K562 (cell line): ENCODE measurements around the gene ENKD1. TPM values are rescaled to one million over a fixed set of nuclear protein-coding genes. Genes with fewer than 3 reads are reported as not detected.

Experiments used
- ATAC-seq: fragments of 200-7000 bp; cut with Tn5 transposase; 3 replicates; pipeline ENCODE4 v1.9.1; 2020; ENCODE audit warnings: moderate library complexity
- BruUV-seq: library from RNA; stranded (reverse); fragments of 400-500 nt; replicated peaks from 2 replicates; lab custom pipeline; 2021; lab: Mats Ljungman, UMichigan
- CTCF ChIA-PET: fragments of 300-600 bp; formaldehyde crosslinking; extraction: SDS; loops from one replicate; lab custom pipeline; 2021; ENCODE audit warnings: low intra/inter-chr PET ratio; lab: Yijun Ruan, JAX
- POLR2A ChIA-PET: fragments of 300-600, 350-650 bp; sonication (Branson Sonifier 250); formaldehyde crosslinking; extraction: SDS; loops from one replicate; lab custom pipeline; 2021; ENCODE audit warnings: antibody characterized with exemption, inconsistent platforms; lab: Yijun Ruan, JAX
- DNase-seq, 4 experiments: peaks; one replicate each; pipeline versions ENCODE4 v3.0.0 to v3.0.0-alpha.2; 2011 to 2018; ENCODE audit warnings: low spot score in 3 of 4, mixed read lengths in 3 of 4; ENCODE audit errors: extremely low read depth in 1 of 4
- FAIRE-seq: peaks from 2 replicates; lab custom pipeline; 2011; peaks lifted over from hg19 to GRCh38; lab: Jason Lieb, UNC
- H2AFZ ChIP-seq: 2 replicates; pipeline ENCODE4 v1.6.0; 2011; ENCODE audit warnings: low read depth, low read length, control low read depth, inconsistent platforms
- H3K27ac ChIP-seq: fragments of 200-600 bp; 3 replicates; pipeline ENCODE4 v1.8.0; 2011; ENCODE audit warnings: low read depth, mild to moderate bottlenecking, control low read depth, inconsistent platforms, low read length, moderate library complexity, mixed read lengths; ENCODE audit errors: extremely low read depth
- H3K27me3 ChIP-seq, 2 experiments: fragments of 300-600 bp in 1 of 2; 2 replicates in 1 of 2; 3 replicates in 1 of 2; pipeline versions ENCODE4 v1.6.0 to v1.8.0; 2011; ENCODE audit warnings: inconsistent platforms in 2 of 2, low read length in 2 of 2, mild to moderate bottlenecking in 1 of 2, mixed read lengths in 1 of 2, moderate library complexity in 1 of 2; ENCODE audit not compliant: control insufficient read depth in 2 of 2, insufficient read depth in 2 of 2
- H3K36me3 ChIP-seq: fragments of 300-600 bp; 3 replicates; pipeline ENCODE4 v1.8.0; 2011; ENCODE audit warnings: mild to moderate bottlenecking, low read length, inconsistent platforms; ENCODE audit not compliant: control insufficient read depth, insufficient read depth
- H3K4me1 ChIP-seq, 2 experiments: fragments of 200-600 bp in 1 of 2; replicated peaks in 1 of 2; 2 replicates in 1 of 2; 3 replicates in 1 of 2; pipeline versions ENCODE4 v1.5.1 to v1.8.0; 2011; ENCODE audit warnings: inconsistent platforms in 2 of 2, low read length in 2 of 2, mild to moderate bottlenecking in 1 of 2, mixed read lengths in 1 of 2, moderate library complexity in 1 of 2; ENCODE audit not compliant: control insufficient read depth in 2 of 2, insufficient read depth in 2 of 2
- H3K4me2 ChIP-seq: 2 replicates; pipeline ENCODE4 v1.6.1; 2011; ENCODE audit warnings: low read length, control low read depth, inconsistent platforms, mixed read lengths; ENCODE audit not compliant: insufficient read depth
- H3K4me3 ChIP-seq: fragments of 200-600 bp; sonication (generic), shearing (Covaris generic); 2 replicates; pipeline ENCODE4 v1.5.1; 2016; ENCODE audit warnings: control low read depth, inconsistent platforms
- H3K79me2 ChIP-seq: fragments of 200-600 bp; 3 replicates; pipeline ENCODE4 v1.8.0; 2011; ENCODE audit warnings: low read length, inconsistent platforms; ENCODE audit not compliant: control insufficient read depth, insufficient read depth
- H3K9ac ChIP-seq, 2 experiments: 2 replicates each; pipeline versions ENCODE4 v1.6.0 to v1.6.1; 2011; ENCODE audit warnings: low read depth in 2 of 2, low read length in 2 of 2, control low read depth in 1 of 2, inconsistent platforms in 1 of 2, mild to moderate bottlenecking in 1 of 2, mixed read lengths in 1 of 2; ENCODE audit not compliant: insufficient read depth in 1 of 2
- H3K9me1 ChIP-seq: one replicate; pipeline ENCODE4 v1.6.0; 2011; ENCODE audit warnings: inconsistent platforms, mild to moderate bottlenecking, low read length, moderate library complexity; ENCODE audit not compliant: control insufficient read depth, insufficient read depth
- H3K9me3 ChIP-seq: replicated peaks from 2 replicates; pipeline ENCODE4 v1.5.1; 2011; ENCODE audit warnings: low read depth, low read length, inconsistent platforms; ENCODE audit not compliant: control insufficient read depth, insufficient read depth
- H4K20me1 ChIP-seq: replicated peaks from 2 replicates; pipeline ENCODE4 v1.6.1; 2011; ENCODE audit warnings: low read length, inconsistent platforms, mixed read lengths; ENCODE audit not compliant: control insufficient read depth, insufficient read depth
- E2F6 ChIP-seq, 2 experiments: IDR thresholded peaks; 2 replicates each; pipeline ENCODE4 v1.6.1; 2011; ENCODE audit warnings: borderline replicate concordance in 1 of 2, control low read depth in 1 of 2, low read depth in 1 of 2, low read length in 1 of 2, mild to moderate bottlenecking in 1 of 2, mixed read lengths in 1 of 2, moderate library complexity in 1 of 2; ENCODE audit not compliant: insufficient read depth in 1 of 2, insufficient read length in 1 of 2, poor library complexity in 1 of 2, severe bottlenecking in 1 of 2; ENCODE audit errors: extremely low read depth in 1 of 2
- KLF1 ChIP-seq: fragments of 450-650 bp; IDR thresholded peaks from 2 replicates; pipeline ENCODE4 v1.6.1; 2016; ENCODE audit warnings: missing genetic modification characterization, missing compliant biosample characterization
- NR2F6 ChIP-seq: fragments of 450-650 bp; formaldehyde crosslinking; IDR thresholded peaks from 2 replicates; pipeline ENCODE4 v1.4.0; 2020; ENCODE audit warnings: mild to moderate bottlenecking
- SIN3A ChIP-seq, 2 experiments: fragments of 150-350 bp in 1 of 2; IDR thresholded peaks; 2 replicates each; pipeline ENCODE4 v1.6.1; 2011 to 2016; ENCODE audit warnings: borderline replicate concordance in 2 of 2, low read depth in 2 of 2, low read length in 2 of 2, mild to moderate bottlenecking in 2 of 2, moderate library complexity in 2 of 2; ENCODE audit not compliant: control insufficient read depth in 1 of 2
- SIRT6 ChIP-seq: IDR thresholded peaks from one replicate; pipeline ENCODE4 v1.6.1; 2012; ENCODE audit warnings: low read depth, mild to moderate bottlenecking, control low read depth, inconsistent platforms, low read length, moderate library complexity
- TCF7L2 ChIP-seq: fragments of 150-350 bp; IDR thresholded peaks from 2 replicates; pipeline ENCODE4 v1.6.1; 2016; ENCODE audit warnings: low read depth, mild to moderate bottlenecking, low read length, moderate library complexity
- VEZF1 ChIP-seq: fragments of 200-800 bp; sonication (Bioruptor generic); IDR thresholded peaks from 2 replicates; pipeline ENCODE4 v1.6.1; 2017; ENCODE audit warnings: missing genetic modification characterization, missing compliant biosample characterization
- ZNF518B ChIP-seq: fragments of 250-450 bp; sonication (Bioruptor Pico); IDR thresholded peaks from 2 replicates; pipeline ENCODE4 v1.5.0; 2021; ENCODE audit warnings: mild to moderate bottlenecking, moderate library complexity
- WGBS: fragments of 100-300 bp; shearing (Covaris generic); methylation state at CpG from one replicate; pipeline ENCODE4 v1.1.6; 2016; ENCODE audit warnings: low coverage, mixed read lengths; ENCODE audit not compliant: insufficient coverage; ENCODE audit errors: missing lambda C conversion rate; 5-methylcytosine and 5-hydroxymethylcytosine counted together
- in situ Hi-C: fragments of 300-500 bp; cut with MboI; formaldehyde crosslinking; loops from 4 replicates; pipeline ENCODE4 v1.15.0; 2018; ENCODE audit warnings: inconsistent platforms, mixed read lengths
- intact Hi-C: fragments of 100-400 bp; cut with micrococcal nuclease; formaldehyde crosslinking; loops from 2 replicates; pipeline ENCODE4 v1.14.2; 2022
- polyA plus RNA-seq, 8 experiments: library from polyadenylated mRNA; depleted of rRNA in 4 of 8; stranded (reverse) in 5 of 8; unstranded in 3 of 8; fragments of >200 nt; fragmentation: Nextera tagmentation in 2 of 8; fragmentation: Illumina TruSeq in 1 of 8; extraction: Ambion mirVana in 2 of 8; extraction: Trizol in 1 of 8; gene quantifications; 2 replicates each; pipeline versions ENCODE4 v1.2.1 to v1.2.3, GENCODE V29; 2011 to 2014; ENCODE audit warnings: inconsistent platforms in 1 of 8, missing spikeins in 1 of 8
- total RNA-seq, 7 experiments: library from RNA; depleted of rRNA in 6 of 7; stranded (reverse); fragments of >200 nt in 6 of 7; fragmentation: Illumina TruSeq in 2 of 7; extraction: Trizol in 2 of 7; gene quantifications; 2 replicates each; pipeline versions ENCODE4 v1.2.1 to v1.2.3, GENCODE V29; 2011 to 2021; ENCODE audit warnings: low replicate concordance in 1 of 7

ENKD1 gene
- total and polyA plus RNA-seq, 9 of the 15 experiments (the other 6 are each of a cell fraction or from before 2014, with no cell fraction given): 1.1 to 26.9 (median 8.3) TPM

DNA sequence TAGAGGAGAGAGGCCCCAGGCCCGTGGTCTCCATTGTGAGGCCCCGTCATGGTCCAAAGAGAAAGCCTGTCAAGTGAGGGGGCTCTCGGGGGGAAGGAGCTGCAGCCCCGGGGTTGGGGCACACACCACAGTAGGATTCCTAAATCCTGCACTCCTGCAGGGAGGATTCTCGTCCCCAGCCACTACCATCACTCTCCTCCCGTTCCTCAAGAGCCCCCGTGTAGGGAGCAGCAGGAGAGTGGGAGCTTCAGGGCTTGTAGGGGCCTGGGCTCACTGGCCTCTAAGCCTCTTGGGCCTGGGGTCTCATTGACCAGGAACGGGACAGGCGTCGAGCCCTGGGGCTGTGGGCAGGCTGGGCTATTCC lies 885 bp upstream of the ENKD1 start:
- 75% methylated on average over 9 of the region's 10 CpGs for WGBS
- Histone ChIP-seq H2AFZ (peak overlapping the region; percentile 99), H3K27me3 (no peaks in the 10 kb centered on the region), H3K79me2 (peaks cover 3% of the 10 kb centered on the region; the same call in 1 of the 3 replicates), H3K4me3 (no peak overlapping the region), H3K4me1 (peaks cover 14 to 40% of the 10 kb centered on the region in 2 experiments), H3K9me3 (no peaks in the 10 kb centered on the region), H3K9me1 (no peaks in the 10 kb centered on the region), H4K20me1 (peaks cover 2% of the 10 kb centered on the region; the same call in 1 of the 2 replicates), H3K36me3 (peaks cover 7% of the 10 kb centered on the region; the same call in 2 of the 3 replicates)
- intact Hi-C loops: loop anchor here (2.0 kb wide), 1 partner anchor 105 kb away; the partner anchor contains the start of gene CTCF
- no TSS peak for BruUV-seq
- DNase-seq: no peak
- ChIA-PET CTCF (interaction anchor here (1.8 to 3.0 kb wide), 3 partner anchors 105 to 174 kb away, joined by 8 to 25 read pairs (median 10); partner anchors contain the start of gene CTCF), POLR2A (interaction anchor here (0.6 to 1.1 kb wide), 4 partner anchors 9 to 526 kb away, joined by 3 to 4 read pairs (median 3); no protein-coding TSS in a partner anchor)
- TF ChIP-seq NR2F6 (CRISPR knock-in tag): no peak
- TF ChIP-seq VEZF1 (CRISPR knock-in tag): no peak
- no peak for TF ChIP-seq SIRT6
- no peak for TF ChIP-seq TCF7L2
- no peak for TF ChIP-seq KLF1 (tag)
- TF ChIP-seq SIN3A (IDR thresholded peaks at IDR 0.05; ENCODE audit: borderline replicate concordance in 2 of 2, control insufficient read depth in 1 of 2, low read depth in 2 of 2, low read length in 2 of 2): 0 out of 4 replicates have a peak, but pooled peaks of 1 of the 2 experiments have one; percentile 20
- peak in 1 of 2 experiments; percentile 9 for TF ChIP-seq E2F6 (IDR thresholded peaks at IDR 0.05; ENCODE audit: borderline replicate concordance in 1 of 2, extremely low read depth in 1 of 2, insufficient read depth in 1 of 2, insufficient read length in 1 of 2, low read depth in 1 of 2, low read length in 1 of 2, poor library complexity in 1 of 2, severe bottlenecking in 1 of 2)
- TF ChIP-seq ZNF518B (CRISPR knock-in tag): no peak
- TF ChIP-seq, all 486 proteins: peak for 2
- no peak for FAIRE-seq
- in situ Hi-C loops: loop anchor here (5.0 kb wide), 1 partner anchor 260 kb away; no protein-coding TSS in a partner anchor
- no peak for ATAC-seq
- Histone ChIP-seq H3K4me2 (0 out of 2 replicates have a peak overlapping the region, but pooled peaks have one; percentile 74), H3K9ac (peak overlapping the region in 1 of 2 experiments; percentile 95; a peak in 1 of 4 replicates), H3K27ac (no peak overlapping the region)
